HepG2 (cell line): ENCODE data around the gene YIPF4. TPM values are rescaled to one million over a fixed set of nuclear protein-coding genes. Genes with fewer than 3 reads are reported as not detected.

Experiments
- CHCHD3 ChIP-seq: sonication (generic); formaldehyde crosslinking; IDR thresholded peaks from 2 replicates; pipeline ENCODE4 v1.8.0; 2022; ENCODE audit warnings: mild to moderate bottlenecking, missing genetic modification reagents, moderate library complexity
- GMEB1 ChIP-seq: sonication (generic); formaldehyde crosslinking; IDR thresholded peaks from 2 replicates; pipeline ENCODE4 v1.5.1; 2020; ENCODE audit warnings: missing genetic modification reagents, mild to moderate bottlenecking, borderline replicate concordance
- HMG20B ChIP-seq: conservative IDR thresholded peaks from 2 replicates; pipeline ENCODE4 v1.6.1; 2016; ENCODE audit warnings: missing genetic modification reagents, missing compliant biosample characterization
- IRF2 ChIP-seq: IDR thresholded peaks from 2 replicates; pipeline ENCODE4 v1.6.1; 2018; ENCODE audit warnings: missing genetic modification reagents, missing compliant biosample characterization
- MAFF ChIP-seq: IDR thresholded peaks from 2 replicates; pipeline ENCODE4 v1.6.1; 2011; ENCODE audit warnings: low read depth, low read length, improper control_type of control experiment
- MXD3 ChIP-seq: IDR thresholded peaks from 2 replicates; pipeline ENCODE4 v1.6.1; 2016; ENCODE audit warnings: mild to moderate bottlenecking, missing biosample characterization, missing genetic modification reagents
- SATB2 ChIP-seq: sonication (generic); formaldehyde crosslinking; IDR thresholded peaks from 2 replicates; pipeline ENCODE4 v1.5.0; 2020; ENCODE audit warnings: missing genetic modification reagents
- SKIL ChIP-seq: sonication (generic); formaldehyde crosslinking; IDR thresholded peaks from 2 replicates; pipeline ENCODE4 v1.8.0; 2022; ENCODE audit warnings: missing genetic modification reagents, mild to moderate bottlenecking, moderate library complexity, borderline replicate concordance
- SRF ChIP-seq: IDR thresholded peaks from 2 replicates; pipeline ENCODE4 v1.6.1; 2011; ENCODE audit warnings: mild to moderate bottlenecking, low read depth, low read length, moderate library complexity
- TFAP4 ChIP-seq: sonication (generic); IDR thresholded peaks from 2 replicates; pipeline ENCODE4 v1.6.1; 2016; ENCODE audit warnings: low read depth, borderline replicate concordance
- ZBTB25 ChIP-seq: IDR thresholded peaks from 2 replicates; pipeline ENCODE4 v1.6.1; 2018; ENCODE audit warnings: missing genetic modification reagents
- ZNF253 ChIP-seq: sonication (generic); formaldehyde crosslinking; IDR thresholded peaks from 2 replicates; pipeline ENCODE4 v1.8.0; 2022; ENCODE audit warnings: mild to moderate bottlenecking, missing genetic modification reagents, borderline replicate concordance
- ZNF296 ChIP-seq: sonication (generic); formaldehyde crosslinking; conservative IDR thresholded peaks from 2 replicates; pipeline ENCODE4 v1.5.0; 2020; ENCODE audit warnings: mild to moderate bottlenecking, missing genetic modification reagents
- ZNF30 ChIP-seq: sonication (generic); formaldehyde crosslinking; IDR thresholded peaks from 2 replicates; pipeline ENCODE4 v1.5.0; 2020; ENCODE audit warnings: mild to moderate bottlenecking, missing genetic modification reagents
- ZNF574 ChIP-seq: sonication (generic); formaldehyde crosslinking; IDR thresholded peaks from 2 replicates; pipeline ENCODE4 v1.4.0; 2020; ENCODE audit warnings: missing genetic modification reagents
- ZNF7 ChIP-seq: IDR thresholded peaks from 2 replicates; pipeline ENCODE4 v1.6.1; 2016; ENCODE audit warnings: missing biosample characterization, missing genetic modification reagents
- ZNF747 ChIP-seq: sonication (generic); formaldehyde crosslinking; IDR thresholded peaks from 2 replicates; pipeline ENCODE4 v1.8.1; 2023; ENCODE audit warnings: missing genetic modification reagents, mild to moderate bottlenecking, borderline replicate concordance
- ZNF800 ChIP-seq: sonication (generic); formaldehyde crosslinking; IDR thresholded peaks from 2 replicates; pipeline ENCODE4 v1.4.0; 2020; ENCODE audit warnings: missing genetic modification reagents
- polyA plus RNA-seq, 8 experiments: library from polyadenylated mRNA; depleted of rRNA in 3 of 8; stranded (reverse) in 7 of 8; unstranded in 1 of 8; fragments of >200 nt; fragmentation: Illumina TruSeq in 4 of 8; extraction: Trizol in 4 of 8; gene quantifications; 2 replicates each; pipeline versions ENCODE4 v1.2.1 to v1.2.3, GENCODE V29; 2011 to 2016; ENCODE audit warnings: low read depth in 4 of 8, missing spikeins in 1 of 8, mixed read lengths in 1 of 8; ENCODE audit not compliant: insufficient read depth in 1 of 8
- total RNA-seq, 5 experiments: library from RNA; depleted of rRNA; stranded (reverse); fragments of >200 nt; fragmentation: Illumina TruSeq; extraction: Trizol; gene quantifications; 2 replicates each; pipeline ENCODE4 v1.2.3, GENCODE V29; 2016; ENCODE audit warnings: low read depth in 1 of 5

The YIPF4 gene
- total and polyA plus RNA-seq, 2 of the 13 experiments (the other 11 are each of a cell fraction or from before 2014, with no cell fraction given), result 19.0 to 43.9 TPM

- TF ChIP-seq ZNF7 (CRISPR knock-in tag), result no peak
- no peak for TF ChIP-seq ZNF296 (CRISPR knock-in tag)
- TF ChIP-seq ZNF800 (CRISPR knock-in tag), result 0 out of 2 replicates have a peak, but pooled peaks have one; percentile 29
- TF ChIP-seq TFAP4, result no peak
- no peak for TF ChIP-seq SRF
- TF ChIP-seq CHCHD3 (CRISPR knock-in tag), result no peak
- no peak for TF ChIP-seq HMG20B (CRISPR knock-in tag)
- no peak for TF ChIP-seq ZNF253
- TF ChIP-seq SKIL, result no peak
- TF ChIP-seq GMEB1 (CRISPR knock-in tag), result no peak
- TF ChIP-seq ZNF30 (CRISPR knock-in tag), result no peak
- TF ChIP-seq ZBTB25 (CRISPR knock-in tag), result 0 out of 2 replicates have a peak, but pooled peaks have one; percentile 22
- peak; percentile 34; the same call in 1 of the 2 replicates for TF ChIP-seq IRF2 (CRISPR knock-in tag)
- no peak for TF ChIP-seq ZNF747 (CRISPR knock-in tag)
- 0 out of 2 replicates have a peak, but pooled peaks have one; percentile 27 for TF ChIP-seq SATB2 (CRISPR knock-in tag)
- TF ChIP-seq MXD3, result no peak
- 0 out of 2 replicates have a peak, but pooled peaks have one; percentile 19 for TF ChIP-seq ZNF574
- TF ChIP-seq MAFF, result peak; percentile 46; the same call in 1 of the 2 replicates
Observed at GRCh38 chr2:32250290-32250689, 27.4 kb upstream of the YIPF4 start (continued).
